OCI-LY7 (cell line): ENCODE measurements around the gene TRIP10. TPM values are rescaled to one million over a fixed set of nuclear protein-coding genes. Genes with fewer than 3 reads are reported as not detected.

ENCODE experiments used
- BruUV-seq: library from RNA; stranded (reverse); fragments of 400-500 nt; replicated peaks from 2 replicates; lab custom pipeline; 2021; lab: Mats Ljungman, UMichigan
- CTCF ChIA-PET: fragments of 300-600 bp; sonication (Branson Sonifier 250); formaldehyde crosslinking; loops from one replicate; lab custom pipeline; 2022; ENCODE audit warnings: antibody characterized with exemption; ENCODE audit not compliant: unreplicated experiment; lab: Charles Lee
- POLR2A ChIA-PET: fragments of 300-600 bp; sonication (Branson Sonifier 250); formaldehyde crosslinking; loops from one replicate; lab custom pipeline; 2022; ENCODE audit warnings: antibody characterized with exemption; lab: Charles Lee
- DNase-seq: peaks from one replicate; pipeline ENCODE4 v3.0.0-alpha.2; 2015; ENCODE audit warnings: low spot score
- H2AFZ ChIP-seq: fragments of 200-600 bp; sonication (generic), shearing (Covaris generic); 2 replicates; pipeline ENCODE4 v1.6.1; 2014; ENCODE audit warnings: mild to moderate bottlenecking, antibody characterized with exemption, low read length, moderate library complexity
- H3K27ac ChIP-seq: fragments of 200-600 bp; sonication (generic); 2 replicates; pipeline ENCODE4 v1.5.1; 2014; ENCODE audit warnings: mixed run types, low read depth, mild to moderate bottlenecking, moderate library complexity, low read length, inconsistent platforms; ENCODE audit not compliant: poor library complexity, severe bottlenecking
- H3K36me3 ChIP-seq: fragments of 200-600 bp; sonication (generic); 2 replicates; pipeline ENCODE4 v1.6.1; 2014; ENCODE audit warnings: mild to moderate bottlenecking, antibody characterized with exemption, low read length, moderate library complexity, mixed read lengths; ENCODE audit not compliant: insufficient read depth
- H3K4me1 ChIP-seq: fragments of 200-600 bp; sonication (generic); 2 replicates; pipeline ENCODE4 v1.5.1; 2014; ENCODE audit warnings: mild to moderate bottlenecking, low read length; ENCODE audit not compliant: insufficient read depth, poor library complexity, severe bottlenecking
- H3K4me2 ChIP-seq: fragments of 200-600 bp; sonication (generic); 2 replicates; pipeline ENCODE4 v1.6.1; 2014; ENCODE audit warnings: mild to moderate bottlenecking, low read length
- H3K4me3 ChIP-seq: fragments of 200-600 bp; sonication (generic); 2 replicates; pipeline ENCODE4 v1.5.1; 2014; ENCODE audit warnings: mild to moderate bottlenecking, low read depth, low read length; ENCODE audit not compliant: poor library complexity, severe bottlenecking
- H3K79me2 ChIP-seq: fragments of 200-600 bp; sonication (generic); 2 replicates; pipeline ENCODE4 v1.6.1; 2016; ENCODE audit warnings: low read depth, mild to moderate bottlenecking, low read length, moderate library complexity, mixed read lengths; ENCODE audit not compliant: insufficient read depth
- H3K9me2 ChIP-seq: fragments of 200-600 bp; sonication (generic); 2 replicates; pipeline ENCODE4 v1.6.1; 2016; ENCODE audit warnings: mild to moderate bottlenecking, low read length, mixed read lengths; ENCODE audit not compliant: insufficient read depth
- H3K9me3 ChIP-seq: fragments of 200-600 bp; sonication (generic); 2 replicates; pipeline ENCODE4 v1.6.1; 2014; ENCODE audit warnings: mild to moderate bottlenecking, mixed run types, low read length, mixed read lengths
- H4K20me1 ChIP-seq: fragments of 200-600 bp; sonication (generic); 2 replicates; pipeline ENCODE4 v1.6.1; 2014; ENCODE audit warnings: mild to moderate bottlenecking, antibody characterized with exemption, low read length, moderate library complexity, mixed read lengths; ENCODE audit not compliant: insufficient read depth
- CTCF ChIP-seq: fragments of 200-600 bp; sonication (generic); conservative IDR thresholded peaks from 2 replicates; pipeline ENCODE4 v1.5.1; 2014; ENCODE audit warnings: mild to moderate bottlenecking, antibody characterized with exemption, low read length, moderate library complexity, mixed read lengths
- EZH2phosphoT487 ChIP-seq: fragments of 200-600 bp; sonication (generic); IDR thresholded peaks from 2 replicates; pipeline ENCODE4 v1.6.1; 2018; ENCODE audit warnings: low read depth, borderline replicate concordance, mild to moderate bottlenecking, mixed run types, antibody characterized with exemption, low read length, moderate library complexity, mixed read lengths
- intact Hi-C: fragments of 100-400 bp; cut with micrococcal nuclease; formaldehyde crosslinking; loops from one replicate; pipeline ENCODE4 v1.10.0; 2022; ENCODE audit not compliant: unreplicated experiment
- total RNA-seq, 2 experiments: library from RNA; depleted of rRNA in 1 of 2; stranded (reverse); fragments of >200 nt in 1 of 2; shearing (Covaris generic) in 1 of 2; gene quantifications; 2 replicates each; pipeline ENCODE4 v1.2.3, GENCODE V29; 2014 to 2022

The TRIP10 gene
- total RNA-seq, 2 experiments from 2014 or later, result 16.1 to 19.9 TPM

GRCh38 chr19:6713773-6714692 is 25.4 kb upstream of the TRIP10 start:
- no peak for DNase-seq
- Histone ChIP-seq H3K4me3 (no peak overlapping the region), H3K79me2 (no peaks in the 10 kb centered on the region), H3K27ac (no peak overlapping the region), H3K4me1 (peaks cover 3% of the 10 kb centered on the region), H3K9me2 (no peaks in the 10 kb centered on the region), H2AFZ (no peak overlapping the region), H3K4me2 (no peak overlapping the region), H3K9me3 (no peaks in the 10 kb centered on the region), H3K36me3 (no peaks in the 10 kb centered on the region), H4K20me1 (no peaks in the 10 kb centered on the region)
- TF ChIP-seq EZH2phosphoT487, result no peak
- no peak for TF ChIP-seq CTCF
- ChIA-PET POLR2A (no interaction called here), CTCF (no interaction called here)
- intact Hi-C loops, result no loop called here
- BruUV-seq, result no TSS peak

DNA sequence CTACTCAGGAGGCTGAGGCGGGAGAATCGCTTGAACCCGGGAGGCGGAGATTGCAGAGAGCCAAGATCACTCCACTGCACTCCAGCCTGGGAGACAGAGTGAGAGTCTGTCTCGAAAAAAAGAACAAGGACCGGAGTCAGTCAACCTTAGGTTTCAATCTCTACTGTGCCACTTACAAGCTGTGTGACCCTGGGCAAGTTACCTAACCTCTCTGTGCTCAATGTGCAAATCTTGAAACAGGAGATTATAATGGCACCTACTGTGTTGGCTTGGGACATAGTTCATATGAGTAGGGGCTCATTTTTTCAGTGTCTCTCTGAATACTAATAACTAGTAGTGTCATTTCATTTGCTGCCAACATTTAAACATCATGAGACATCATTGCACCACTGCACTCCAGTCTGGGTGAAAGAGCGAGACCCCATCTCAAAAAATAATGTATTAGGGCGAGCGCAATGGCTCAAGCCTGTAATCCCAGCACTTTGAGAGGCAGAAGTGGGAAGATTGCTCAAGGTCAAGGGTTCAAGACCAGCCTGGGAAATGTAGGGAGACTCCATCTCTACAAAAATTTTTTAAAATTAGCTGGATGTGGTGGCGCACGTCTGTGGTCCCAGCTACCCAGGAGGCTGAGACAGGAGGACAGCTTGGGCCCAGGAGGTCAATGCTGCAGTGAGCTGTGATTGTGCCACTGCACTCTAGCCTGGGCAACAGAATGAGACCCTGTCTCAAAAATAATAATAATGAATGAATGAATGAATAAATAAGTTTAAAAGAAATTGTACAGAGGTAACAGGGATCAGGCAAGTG is 24.5 kb upstream of the TRIP10 start:
- Histone ChIP-seq H2AFZ (no peak overlapping the region), H4K20me1 (no peaks in the 10 kb centered on the region), H3K9me2 (no peaks in the 10 kb centered on the region), H3K9me3 (no peaks in the 10 kb centered on the region), H3K4me3 (no peak overlapping the region), H3K27ac (no peak overlapping the region), H3K4me1 (peaks cover 12% of the 10 kb centered on the region), H3K4me2 (no peak overlapping the region), H3K36me3 (no peaks in the 10 kb centered on the region), H3K79me2 (no peaks in the 10 kb centered on the region)
- TF ChIP-seq EZH2phosphoT487 (no peak), CTCF (no peak)
- intact Hi-C loops, result no loop called here
- DNase-seq, result no peak
- POLR2A ChIA-PET, result no interaction called here
- CTCF ChIA-PET, result no interaction called here
- no TSS peak for BruUV-seq
